ENCODE measurements around the gene NEO1. TPM values are rescaled to one million over a fixed set of nuclear protein-coding genes. Genes with fewer than 3 reads are reported as not detected.

The NEO1 gene
- polyA plus RNA-seq, 1 of the 3 experiments (the other 2 are of a cell fraction) = 13.1 TPM

GRCh38 chr15:73005446-73005845, 46.8 kb upstream of the NEO1 start (continued):
- TF ChIP-seq TEAD4 (IDR thresholded peaks at IDR 0.05; ENCODE audit: borderline replicate concordance, insufficient read depth) (no peak), ZBTB33 (IDR thresholded peaks at IDR 0.05; ENCODE audit: borderline replicate concordance, low read depth) (no peak)

GRCh38 chr15:73006523-73006922, 45.7 kb upstream of the NEO1 start:
- Histone ChIP-seq H3K9me3 (no peaks in the 10 kb centered on the region), H3K9ac (no peak overlapping the region), H3K4me2 (no peak overlapping the region), H3K4me3 (ENCODE audit: low read depth in 2 of 2, low read length in 1 of 2) (no peak overlapping the region), H3K36me3 (replicated peaks in 1 of 2; ENCODE audit: control insufficient read depth in 1 of 2, insufficient read depth in 2 of 2, low read length in 1 of 2) (no peaks in the 10 kb centered on the region), H3K27me3 (ENCODE audit: insufficient read depth) (no peaks in the 10 kb centered on the region), H4K20me1 (ENCODE audit: insufficient read depth) (no peaks in the 10 kb centered on the region), H3K9me2 (no peaks in the 10 kb centered on the region), H2AFZ (ENCODE audit: low read depth) (no peak overlapping the region), H3K27ac (ENCODE audit: low read depth in 2 of 2, low read length in 1 of 2) (no peak overlapping the region), H3F3A (replicated peaks; ENCODE audit: insufficient read depth) (no peaks in the 10 kb centered on the region), H3K79me2 (ENCODE audit: insufficient read depth) (no peaks in the 10 kb centered on the region), H3K4me1 (ENCODE audit: control insufficient read depth in 1 of 2, insufficient read depth in 2 of 2, low read depth in 1 of 2, low read length in 1 of 2) (peaks cover 0 to 3% of the 10 kb centered on the region in 2 experiments; a peak in 1 of 4 replicates)
- DNase-seq = no peak
- ChIA-PET POLR2A (no interaction called here), CTCF (no interaction called here)
- WGBS (ENCODE audit: low lambda C conversion rate) = 58% methylated on average over 1 of the region's 1 CpG
- no peak for TF ChIP-seq TAF1 (IDR thresholded peaks at IDR 0.05; ENCODE audit: borderline replicate concordance, low read depth, low read length)
- TF ChIP-seq MEF2A (IDR thresholded peaks at IDR 0.05; ENCODE audit: borderline replicate concordance, low read depth) = no peak
- TF ChIP-seq CHD2 (IDR thresholded peaks at IDR 0.05; ENCODE audit: low read length, partially characterized antibody) = no peak
- TF ChIP-seq RAD21 (IDR thresholded peaks at IDR 0.05; ENCODE audit: low read length) = no peak
- no peak for TF ChIP-seq YY1 (IDR thresholded peaks at IDR 0.05; ENCODE audit: low read depth)
- no peak for TF ChIP-seq NRF1 (IDR thresholded peaks at IDR 0.05; ENCODE audit: low read depth, low read length)
- no peak for TF ChIP-seq SMC3 (IDR thresholded peaks at IDR 0.05; ENCODE audit: low read depth, low read length)
- TF ChIP-seq RXRA (IDR thresholded peaks at IDR 0.05; ENCODE audit: borderline replicate concordance, low read depth) = no peak
- TF ChIP-seq POLR2AphosphoS5 (IDR thresholded peaks at IDR 0.05; ENCODE audit: low read depth, low read length) = no peak
- TF ChIP-seq TEAD4 (IDR thresholded peaks at IDR 0.05; ENCODE audit: borderline replicate concordance, insufficient read depth) = no peak
- no peak for TF ChIP-seq USF1 (IDR thresholded peaks at IDR 0.05; ENCODE audit: borderline replicate concordance, low read depth)
- TF ChIP-seq FOSL2 (IDR thresholded peaks at IDR 0.05; ENCODE audit: borderline replicate concordance, low read depth) = no peak
- no peak for TF ChIP-seq RCOR1 (IDR thresholded peaks at IDR 0.05; ENCODE audit: low read length)
- no peak for TF ChIP-seq IRF3 (IDR thresholded peaks at IDR 0.05; ENCODE audit: low read depth, low read length)
